Astrocyte (in vitro differentiated cells and primary cell): Measurements from ENCODE around the gene NUP54. TPM values are rescaled to one million over a fixed set of nuclear protein-coding genes. Genes with fewer than 3 reads are reported as not detected.
A peak's percentile ranks its signal among the peaks of the same experiment; 100 is the strongest.

Experiments used
- DNase-seq: peaks from one replicate; pipeline ENCODE4 v3.0.0-alpha.2; 2010; ENCODE audit warnings: low read depth
- FAIRE-seq: peaks from 2 replicates; lab custom pipeline; 2011; peaks lifted over from hg19 to GRCh38; lab: Jason Lieb, UNC
- H2AFZ ChIP-seq: 2 replicates; pipeline ENCODE4 v1.6.0; 2012; ENCODE audit warnings: low read depth, low read length, inconsistent platforms
- H3K27ac ChIP-seq: 2 replicates; pipeline ENCODE4 v1.5.1; 2011; ENCODE audit warnings: low read depth, low read length, inconsistent platforms
- H3K27me3 ChIP-seq: 2 replicates; pipeline ENCODE4 v1.6.0; 2011; ENCODE audit warnings: low read length, inconsistent platforms; ENCODE audit not compliant: insufficient read depth
- H3K36me3 ChIP-seq: 2 replicates; pipeline ENCODE4 v1.5.1; 2011; ENCODE audit warnings: low read length, inconsistent platforms; ENCODE audit not compliant: insufficient read depth
- H3K4me1 ChIP-seq: 2 replicates; pipeline ENCODE4 v1.5.1; 2011; ENCODE audit warnings: low read length, inconsistent platforms; ENCODE audit not compliant: insufficient read depth
- H3K4me2 ChIP-seq: 2 replicates; pipeline ENCODE4 v1.6.0; 2012; ENCODE audit warnings: low read length, inconsistent platforms
- H3K4me3 ChIP-seq: 2 replicates; pipeline ENCODE4 v1.5.1; 2011; ENCODE audit warnings: low read depth, mild to moderate bottlenecking, low read length, inconsistent platforms; ENCODE audit not compliant: insufficient read depth
- H3K79me2 ChIP-seq: 2 replicates; pipeline ENCODE4 v1.6.0; 2012; ENCODE audit warnings: mild to moderate bottlenecking, low read length, inconsistent platforms; ENCODE audit not compliant: insufficient read depth
- H3K9ac ChIP-seq: 2 replicates; pipeline ENCODE4 v1.6.0; 2012; ENCODE audit warnings: mild to moderate bottlenecking, low read length, inconsistent platforms
- H3K9me3 ChIP-seq: 2 replicates; pipeline ENCODE4 v1.5.1; 2012; ENCODE audit warnings: low read depth, mild to moderate bottlenecking, low read length, inconsistent platforms; ENCODE audit not compliant: insufficient read depth
- H4K20me1 ChIP-seq: 2 replicates; pipeline ENCODE4 v1.6.0; 2012; ENCODE audit warnings: low read length, inconsistent platforms; ENCODE audit not compliant: insufficient read depth
- H3K27ac Mint-ChIP-seq: one replicate; pipeline ENCODE4 v1.8.0; 2021; ENCODE audit warnings: mild to moderate bottlenecking, mixed read lengths; ENCODE audit not compliant: unreplicated experiment
- H3K27me3 Mint-ChIP-seq: one replicate; pipeline ENCODE4 v1.8.0; 2021; ENCODE audit warnings: low read depth, mixed read lengths; ENCODE audit not compliant: unreplicated experiment
- H3K36me3 Mint-ChIP-seq: one replicate; pipeline ENCODE4 v1.8.0; 2021; ENCODE audit warnings: low read depth, mixed read lengths; ENCODE audit not compliant: unreplicated experiment
- H3K4me1 Mint-ChIP-seq: one replicate; pipeline ENCODE4 v1.8.0; 2021; ENCODE audit warnings: low read depth, mixed read lengths; ENCODE audit not compliant: unreplicated experiment
- H3K4me3 Mint-ChIP-seq: one replicate; pipeline ENCODE4 v1.8.0; 2021; ENCODE audit warnings: mild to moderate bottlenecking, moderate library complexity, mixed read lengths; ENCODE audit not compliant: unreplicated experiment
- H3K9me3 Mint-ChIP-seq: one replicate; pipeline ENCODE4 v1.8.0; 2021; ENCODE audit warnings: mild to moderate bottlenecking, mixed read lengths; ENCODE audit not compliant: unreplicated experiment
- CTCF ChIP-seq: IDR thresholded peaks from 2 replicates; pipeline ENCODE4 v1.5.1; 2011; ENCODE audit warnings: low read depth, mild to moderate bottlenecking, inconsistent platforms, low read length, moderate library complexity; ENCODE audit not compliant: insufficient read depth
- EZH2 ChIP-seq: IDR thresholded peaks from 2 replicates; pipeline ENCODE4 v1.6.1; 2012; ENCODE audit warnings: mild to moderate bottlenecking, low read length, inconsistent platforms; ENCODE audit not compliant: insufficient read depth
- total RNA-seq: library from RNA; stranded (reverse); gene quantifications from 2 replicates; pipeline ENCODE4 v1.2.1, GENCODE V29; 2021

Gene NUP54
- total RNA-seq, 1 donor from 2014 or later = 34.2 TPM

DNA sequence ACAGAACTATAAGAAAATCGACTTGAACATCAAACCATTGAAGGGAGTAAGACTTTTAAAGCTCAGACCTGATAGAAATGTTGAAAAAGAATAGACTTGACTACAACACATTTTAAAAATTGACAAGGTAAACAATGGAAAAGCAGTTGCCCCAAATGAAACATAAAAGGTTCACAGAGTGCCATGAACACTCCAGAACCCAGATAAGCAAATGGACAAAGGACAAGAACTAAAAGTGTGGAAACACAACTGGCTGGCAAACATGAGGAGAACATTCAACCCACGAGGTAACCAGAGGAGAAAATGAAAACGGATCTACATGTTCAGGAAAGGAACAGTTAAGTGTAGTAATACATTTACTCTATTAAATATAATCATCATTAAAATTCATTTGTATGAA lies 39.0 kb upstream of the NUP54 start:
- H3K4me3 ChIP-seq = no peak overlapping the region
- H3K27ac ChIP-seq = no peak overlapping the region
- no peaks in the 10 kb centered on the region for H3K27me3 ChIP-seq
- Mint-ChIP-seq H3K27me3 (no peaks in the 10 kb centered on the region), H3K36me3 (peaks cover 27% of the 10 kb centered on the region), H3K9me3 (no peaks in the 10 kb centered on the region), H3K4me1 (peaks cover 4% of the 10 kb centered on the region), H3K4me3 (no peak overlapping the region), H3K27ac (no peak overlapping the region)
- no peak overlapping the region for H3K9ac ChIP-seq
- no peak for TF ChIP-seq EZH2
- peaks cover 3% of the 10 kb centered on the region for H3K36me3 ChIP-seq
- H3K4me1 ChIP-seq = peaks cover 3% of the 10 kb centered on the region
- no peaks in the 10 kb centered on the region for H3K9me3 ChIP-seq
- no peak overlapping the region for H2AFZ ChIP-seq
- H3K4me2 ChIP-seq = no peak overlapping the region
- H3K79me2 ChIP-seq = peaks cover 23% of the 10 kb centered on the region
- FAIRE-seq (no peak), DNase-seq (no peak)
- H4K20me1 ChIP-seq = peaks cover 36% of the 10 kb centered on the region

GRCh38 chr4:76182463-76182862 lies 34.3 kb upstream of the NUP54 start:
- H3K9me3 Mint-ChIP-seq = no peaks in the 10 kb centered on the region
- DNase-seq (no peak), FAIRE-seq (no peak)
- no peak overlapping the region for H3K9ac ChIP-seq
- H3K79me2 ChIP-seq = peaks cover 24% of the 10 kb centered on the region
- peaks cover 14% of the 10 kb centered on the region for H3K36me3 Mint-ChIP-seq
- no peak overlapping the region for H3K4me2 ChIP-seq
- H3K9me3 ChIP-seq = no peaks in the 10 kb centered on the region
- TF ChIP-seq CTCF (no peak), EZH2 (no peak)
- peaks cover 26% of the 10 kb centered on the region for H4K20me1 ChIP-seq
- H2AFZ ChIP-seq = no peak overlapping the region
- no peaks in the 10 kb centered on the region for H3K27me3 ChIP-seq
- H3K4me3 ChIP-seq = no peak overlapping the region
- H3K4me1 Mint-ChIP-seq = no peaks in the 10 kb centered on the region
- no peak overlapping the region for H3K27ac ChIP-seq
- H3K4me3 Mint-ChIP-seq = no peak overlapping the region
- H3K27me3 Mint-ChIP-seq = no peaks in the 10 kb centered on the region
- H3K36me3 ChIP-seq = peaks cover 3% of the 10 kb centered on the region
- H3K27ac Mint-ChIP-seq = no peak overlapping the region
- H3K4me1 ChIP-seq = no peaks in the 10 kb centered on the region

- H3K4me3 Mint-ChIP-seq = no peak overlapping the region
- H3K9me3 Mint-ChIP-seq = no peaks in the 10 kb centered on the region
- H3K36me3 ChIP-seq = peaks cover 7% of the 10 kb centered on the region
- peaks cover 5% of the 10 kb centered on the region for H3K36me3 Mint-ChIP-seq
- H3K9ac ChIP-seq = no peak overlapping the region
- DNase-seq (peak; percentile 43), FAIRE-seq (peak; percentile 20)
- H2AFZ ChIP-seq = no peak overlapping the region
- H3K27ac ChIP-seq = no peak overlapping the region
- peaks cover 6% of the 10 kb centered on the region for H4K20me1 ChIP-seq
- H3K4me3 ChIP-seq = no peak overlapping the region
- no peaks in the 10 kb centered on the region for H3K4me1 ChIP-seq
- no peaks in the 10 kb centered on the region for H3K27me3 Mint-ChIP-seq
- no peak overlapping the region for H3K4me2 ChIP-seq
- TF ChIP-seq EZH2 (no peak), CTCF (peak; percentile 91)
- H3K9me3 ChIP-seq = no peaks in the 10 kb centered on the region
- H3K4me1 Mint-ChIP-seq = no peaks in the 10 kb centered on the region
- no peaks in the 10 kb centered on the region for H3K27me3 ChIP-seq
- H3K27ac Mint-ChIP-seq = peak overlapping the region; percentile 12
- H3K79me2 ChIP-seq = peaks cover 6% of the 10 kb centered on the region
Observed at GRCh38 chr4:76179398-76180318, 31.5 kb upstream of the NUP54 start.
